ENCODE results near the gene MTHFD1L. TPM values are rescaled to one million over a fixed set of nuclear protein-coding genes. Genes with fewer than 3 reads are reported as not detected.
A peak's percentile ranks its signal among the peaks of the same experiment; 100 is the strongest.

MTHFD1L gene
- total and polyA plus RNA-seq, 7 donors, result 0.60 to 17.9 (median 3.0) TPM

- Histone ChIP-seq H3K4me3 (no peak overlapping the region), H3K27me3 (no peaks in the 10 kb centered on the region), H3K27ac (no peak overlapping the region), H3K4me1 (peaks cover 0 to 23% (median 19%) of the 10 kb centered on the region in 4 donors), H3K36me3 (no peaks in the 10 kb centered on the region), H3K9me3 (peaks cover 0 to 3% (median 0%) of the 10 kb centered on the region in 4 donors)
- no peak for DNase-seq
- 90 to 91% methylated on average over 5 of the region's 5 CpGs for WGBS, 2 donors
- intact Hi-C loops (cut with DNase I), result no loop called here
- no peak for TF ChIP-seq POLR2A (IDR thresholded peaks at IDR 0.05)
- no peak for TF ChIP-seq EP300 (IDR thresholded peaks at IDR 0.05)
- no peak for TF ChIP-seq CTCF (IDR thresholded peaks at IDR 0.05)
- no peak for TF ChIP-seq POLR2AphosphoS5 (IDR thresholded peaks at IDR 0.05)
These were observed 263.4 kb downstream of the MTHFD1L start for GRCh38 chr6:151128763-151129370.

GRCh38 chr6:151130329-151130728, 264.8 kb downstream of the MTHFD1L start:
- Histone ChIP-seq H3K4me1 (peaks cover 0 to 9% (median 9%) of the 10 kb centered on the region in 4 donors), H3K9me3 (peaks cover 0 to 3% (median 0%) of the 10 kb centered on the region in 4 donors), H3K36me3 (no peaks in the 10 kb centered on the region), H3K4me3 (no peak overlapping the region), H3K27me3 (no peaks in the 10 kb centered on the region), H3K27ac (no peak overlapping the region)
- WGBS, 2 donors, result 84 to 88% methylated on average over 6 of the region's 6 CpGs
- intact Hi-C loops (cut with DNase I), result no loop called here
- TF ChIP-seq EP300 (IDR thresholded peaks at IDR 0.05) (no peak), CTCF (IDR thresholded peaks at IDR 0.05) (no peak), POLR2A (IDR thresholded peaks at IDR 0.05) (no peak), POLR2AphosphoS5 (IDR thresholded peaks at IDR 0.05) (no peak)
- no peak for DNase-seq

GRCh38 chr6:151131324-151132007, 266.0 kb downstream of the MTHFD1L start:
- Histone ChIP-seq H3K9me3 (peaks cover 0 to 3% (median 0%) of the 10 kb centered on the region in 4 donors), H3K27me3 (no peaks in the 10 kb centered on the region), H3K4me3 (no peak overlapping the region), H3K27ac (no peak overlapping the region), H3K4me1 (peaks cover 0 to 5% (median 2%) of the 10 kb centered on the region in 4 donors), H3K36me3 (no peaks in the 10 kb centered on the region)
- 96 to 97% methylated on average over 3 of the region's 3 CpGs for WGBS, 2 donors
- no peak for TF ChIP-seq CTCF (IDR thresholded peaks at IDR 0.05)
- no peak for TF ChIP-seq POLR2A (IDR thresholded peaks at IDR 0.05)
- TF ChIP-seq EP300 (IDR thresholded peaks at IDR 0.05), result no peak
- no peak for TF ChIP-seq POLR2AphosphoS5 (IDR thresholded peaks at IDR 0.05)
- intact Hi-C loops (cut with DNase I), result no loop called here
- DNase-seq, result no peak

- DNase-seq, result no peak
- H3K36me3 ChIP-seq, result no peaks in the 10 kb centered on the region
- intact Hi-C loops (cut with DNase I), result no loop called here
- peak overlapping the region in 1 of 4 donors; percentile 45 for H3K27ac ChIP-seq
- peaks cover 0 to 16% (median 7%) of the 10 kb centered on the region in 4 donors for H3K4me1 ChIP-seq
- WGBS, 2 donors, result 11 to 45% methylated on average over 12 of the region's 12 CpGs
- H3K4me3 ChIP-seq, result no peak overlapping the region
- no peaks in the 10 kb centered on the region for H3K27me3 ChIP-seq
- TF ChIP-seq CTCF (IDR thresholded peaks at IDR 0.05) (no peak), EP300 (IDR thresholded peaks at IDR 0.05) (no peak), POLR2A (IDR thresholded peaks at IDR 0.05) (no peak), POLR2AphosphoS5 (IDR thresholded peaks at IDR 0.05) (no peak)
- H3K9me3 ChIP-seq, result peaks cover 0 to 3% (median 0%) of the 10 kb centered on the region in 4 donors
These were observed 270.7 kb downstream of the MTHFD1L start for GRCh38 chr6:151136141-151136755.
